ENCODE measurements around the gene TP53AIP1. TPM values are rescaled to one million over a fixed set of nuclear protein-coding genes. Genes with fewer than 3 reads are reported as not detected.
A peak's percentile ranks its signal among the peaks of the same experiment; 100 is the strongest.

The TP53AIP1 gene
- total and polyA plus RNA-seq, 4 donors, result not detected

- ATAC-seq (ENCODE audit: low FRiP score) (no peak), DNase-seq (no peak)
- 81 to 84% methylated on average over 5 of the region's 5 CpGs for WGBS, 2 donors
- Histone ChIP-seq H3K36me3 (ENCODE audit: control insufficient read depth in 1 of 2, insufficient read depth in 2 of 2, low read length in 1 of 2) (no peaks in the 10 kb centered on the region), H3K9me3 (ENCODE audit: control insufficient read depth, low read length) (no peaks in the 10 kb centered on the region), H3K4me3 (ENCODE audit: low read length in 2 of 2) (no peak overlapping the region), H3K4me1 (ENCODE audit: control insufficient read depth in 1 of 2, insufficient read depth in 2 of 2, low read length in 2 of 2) (no peaks in the 10 kb centered on the region), H3K27ac (ENCODE audit: low read depth in 1 of 2, low read length in 2 of 2) (no peak overlapping the region), H3K27me3 (ENCODE audit: control insufficient read depth in 1 of 2, insufficient read depth in 2 of 2, low read length in 1 of 2) (no peaks in the 10 kb centered on the region)
- intact Hi-C loops (cut with DNase I), result no loop called here
These were observed 2.5 kb downstream of the TP53AIP1 start for GRCh38 chr11:128940156-128940555.

DNA sequence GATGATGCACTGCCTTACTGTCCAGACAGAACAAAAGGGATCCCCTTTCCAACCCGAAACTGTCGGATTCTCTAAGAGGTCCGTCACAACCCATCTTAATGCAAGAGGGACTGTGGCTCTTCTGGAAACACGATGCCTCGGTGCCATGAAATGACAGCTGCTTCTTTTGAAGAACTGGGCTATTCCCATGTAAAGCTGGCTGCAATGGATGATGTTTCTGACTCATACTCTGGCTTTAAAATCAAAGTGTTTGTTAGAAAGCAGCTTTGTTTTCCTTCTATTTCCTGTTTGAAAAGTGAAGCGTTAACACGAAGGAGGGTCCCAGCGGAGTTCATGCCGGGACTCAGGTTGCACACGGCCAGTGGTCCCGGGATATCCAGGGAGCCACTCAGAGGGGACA lies 3.1 kb downstream of the TP53AIP1 start:
- H3K27ac ChIP-seq (ENCODE audit: low read depth in 1 of 2, low read length in 2 of 2), result no peak overlapping the region
- ATAC-seq (ENCODE audit: low FRiP score), result no peak

GRCh38 chr11:128938156-128938885 lies 4.3 kb downstream of the TP53AIP1 start:
- Histone ChIP-seq H3K36me3 (ENCODE audit: control insufficient read depth in 1 of 2, insufficient read depth in 2 of 2, low read length in 1 of 2) (no peaks in the 10 kb centered on the region), H3K4me1 (ENCODE audit: control insufficient read depth in 1 of 2, insufficient read depth in 2 of 2, low read length in 2 of 2) (no peaks in the 10 kb centered on the region), H3K27me3 (ENCODE audit: control insufficient read depth in 1 of 2, insufficient read depth in 2 of 2, low read length in 1 of 2) (no peaks in the 10 kb centered on the region), H3K27ac (ENCODE audit: low read depth in 1 of 2, low read length in 2 of 2) (no peak overlapping the region), H3K4me3 (ENCODE audit: low read length in 2 of 2) (no peak overlapping the region), H3K9me3 (ENCODE audit: control insufficient read depth, low read length) (no peaks in the 10 kb centered on the region)
- ATAC-seq (ENCODE audit: low FRiP score) (no peak), DNase-seq (no peak)
- 89 to 93% methylated on average over 16 of the region's 16 CpGs for whole genome bisulfite sequencing, 2 donors
- intact Hi-C loops (cut with DNase I), result no loop called here

More for the DNA sequence above, 3.1 kb downstream of the TP53AIP1 start:
- 85 to 86% methylated on average over 11 of the region's 11 CpGs for WGBS, 2 donors
- Histone ChIP-seq H3K4me3 (ENCODE audit: low read length in 2 of 2) (no peak overlapping the region), H3K4me1 (ENCODE audit: control insufficient read depth in 1 of 2, insufficient read depth in 2 of 2, low read length in 2 of 2) (no peaks in the 10 kb centered on the region), H3K27me3 (ENCODE audit: control insufficient read depth in 1 of 2, insufficient read depth in 2 of 2, low read length in 1 of 2) (no peaks in the 10 kb centered on the region), H3K9me3 (ENCODE audit: control insufficient read depth, low read length) (no peaks in the 10 kb centered on the region), H3K36me3 (ENCODE audit: control insufficient read depth in 1 of 2, insufficient read depth in 2 of 2, low read length in 1 of 2) (no peaks in the 10 kb centered on the region)
- intact Hi-C loops (cut with DNase I), result no loop called here
- no peak for DNase-seq

- no peak for ATAC-seq (ENCODE audit: low FRiP score)
- H3K36me3 ChIP-seq (ENCODE audit: control insufficient read depth in 1 of 2, insufficient read depth in 2 of 2, low read length in 1 of 2), result no peaks in the 10 kb centered on the region
- no peak overlapping the region for H3K27ac ChIP-seq (ENCODE audit: low read depth in 1 of 2, low read length in 2 of 2)
- WGBS, 2 donors, result 92 to 93% methylated on average over 9 of the region's 9 CpGs
- DNase-seq, result no peak
- no peaks in the 10 kb centered on the region for H3K9me3 ChIP-seq (ENCODE audit: control insufficient read depth, low read length)
- no peaks in the 10 kb centered on the region for H3K4me1 ChIP-seq (ENCODE audit: control insufficient read depth in 1 of 2, insufficient read depth in 2 of 2, low read length in 2 of 2)
- intact Hi-C loops (cut with DNase I), result no loop called here
- H3K4me3 ChIP-seq (ENCODE audit: low read length in 2 of 2), result no peak overlapping the region
- no peaks in the 10 kb centered on the region for H3K27me3 ChIP-seq (ENCODE audit: control insufficient read depth in 1 of 2, insufficient read depth in 2 of 2, low read length in 1 of 2)
These were observed 5.2 kb downstream of the TP53AIP1 start for GRCh38 chr11:128937480-128937879.

DNA sequence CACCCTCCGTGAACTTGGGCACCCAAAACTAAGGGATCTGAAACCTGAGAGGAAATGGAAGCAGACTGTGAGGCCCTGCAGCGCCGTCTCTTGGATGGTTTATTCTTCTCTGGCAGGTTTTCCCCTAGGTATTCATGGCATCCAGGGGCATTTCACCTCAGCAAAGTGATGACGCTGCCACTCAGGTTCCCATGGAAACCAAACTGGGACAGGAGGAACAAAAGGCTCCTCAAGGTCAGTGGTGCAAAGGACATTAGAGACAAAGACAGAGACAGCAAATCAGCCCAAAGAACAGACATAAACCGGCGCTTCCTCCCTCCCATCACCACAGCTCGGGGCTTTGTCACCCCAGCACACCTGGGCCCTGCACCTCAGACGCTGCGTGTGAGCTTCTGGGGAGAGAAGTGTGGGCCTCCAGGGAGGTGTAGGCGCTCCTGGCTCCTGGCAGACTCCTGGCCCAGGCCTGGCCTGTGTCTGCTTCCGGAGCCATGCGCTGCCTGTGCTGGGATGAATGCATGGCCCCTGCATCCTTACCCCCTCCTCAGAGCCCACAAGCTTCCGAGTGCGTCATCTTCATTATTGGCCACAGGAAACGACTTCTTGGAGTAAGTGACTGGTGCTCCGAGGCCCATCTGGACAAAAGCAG lies 5.9 kb downstream of the TP53AIP1 start:
- H3K36me3 ChIP-seq (ENCODE audit: control insufficient read depth in 1 of 2, insufficient read depth in 2 of 2, low read length in 1 of 2), result no peaks in the 10 kb centered on the region
- ATAC-seq (ENCODE audit: low FRiP score) (no peak), DNase-seq (no peak)
- intact Hi-C loops (cut with DNase I), result no loop called here
- H3K27ac ChIP-seq (ENCODE audit: low read depth in 1 of 2, low read length in 2 of 2), result no peak overlapping the region
- no peaks in the 10 kb centered on the region for H3K27me3 ChIP-seq (ENCODE audit: control insufficient read depth in 1 of 2, insufficient read depth in 2 of 2, low read length in 1 of 2)
- H3K4me3 ChIP-seq (ENCODE audit: low read length in 2 of 2), result no peak overlapping the region
- 92 to 93% methylated on average over 16 of the region's 16 CpGs for WGBS, 2 donors
- no peaks in the 10 kb centered on the region for H3K4me1 ChIP-seq (ENCODE audit: control insufficient read depth in 1 of 2, insufficient read depth in 2 of 2, low read length in 2 of 2)
- H3K9me3 ChIP-seq (ENCODE audit: control insufficient read depth, low read length), result no peaks in the 10 kb centered on the region

DNA sequence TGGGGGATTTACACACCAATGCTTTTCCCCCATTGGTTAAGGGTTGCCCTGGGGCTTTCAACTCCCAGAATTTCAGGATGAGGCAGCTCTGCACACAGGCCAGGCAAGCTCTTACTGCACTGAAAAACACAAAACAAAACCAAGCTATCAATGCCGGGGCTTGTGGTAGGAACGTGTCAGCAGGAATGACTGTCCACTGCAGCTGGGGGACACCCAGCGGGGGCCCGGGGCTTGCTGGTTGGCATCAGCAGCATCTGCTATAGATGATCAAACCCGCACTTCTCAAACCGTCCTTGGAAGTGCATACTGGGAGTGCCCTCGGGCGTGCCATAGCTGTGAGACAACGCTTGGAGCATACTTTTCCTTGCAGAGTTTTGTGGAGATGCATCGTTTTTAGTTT lies 7.7 kb downstream of the TP53AIP1 start:
- Histone ChIP-seq H3K9me3 (ENCODE audit: control insufficient read depth, low read length) (no peaks in the 10 kb centered on the region), H3K27me3 (ENCODE audit: control insufficient read depth in 1 of 2, insufficient read depth in 2 of 2, low read length in 1 of 2) (no peaks in the 10 kb centered on the region), H3K4me1 (ENCODE audit: control insufficient read depth in 1 of 2, insufficient read depth in 2 of 2, low read length in 2 of 2) (no peaks in the 10 kb centered on the region), H3K36me3 (ENCODE audit: control insufficient read depth in 1 of 2, insufficient read depth in 2 of 2, low read length in 1 of 2) (no peaks in the 10 kb centered on the region), H3K27ac (ENCODE audit: low read depth in 1 of 2, low read length in 2 of 2) (no peak overlapping the region), H3K4me3 (ENCODE audit: low read length in 2 of 2) (no peak overlapping the region)
- intact Hi-C loops (cut with DNase I), result no loop called here
- peak in 1 of 2 donors; percentile 69 for DNase-seq
- WGBS, 2 donors, result 95% methylated on average over 10 of the region's 10 CpGs
- ATAC-seq (ENCODE audit: low FRiP score), result no peak

DNA sequence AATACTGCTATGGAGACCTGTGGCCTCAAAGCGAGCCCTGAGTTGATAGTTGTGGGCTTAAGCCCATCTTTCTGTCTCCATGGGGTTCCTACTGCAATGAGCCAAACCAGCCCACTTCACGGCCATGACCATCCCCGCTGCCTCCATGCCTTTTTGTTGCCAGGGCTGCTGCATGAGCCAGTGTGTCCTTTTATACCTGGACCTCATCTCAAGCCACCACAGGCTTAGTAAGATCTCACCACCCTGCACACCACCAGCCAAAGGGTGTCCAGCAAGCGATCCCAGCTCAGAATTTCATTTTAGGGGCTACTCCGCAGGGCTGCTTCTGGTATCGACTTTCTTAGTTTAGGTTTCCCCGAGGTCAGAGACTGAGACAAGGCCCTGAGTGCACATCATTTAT lies 8.3 kb downstream of the TP53AIP1 start:
- no peak overlapping the region for H3K4me3 ChIP-seq (ENCODE audit: low read length in 2 of 2)
- intact Hi-C loops (cut with DNase I), result no loop called here
- no peaks in the 10 kb centered on the region for H3K4me1 ChIP-seq (ENCODE audit: control insufficient read depth in 1 of 2, insufficient read depth in 2 of 2, low read length in 2 of 2)
- no peaks in the 10 kb centered on the region for H3K36me3 ChIP-seq (ENCODE audit: control insufficient read depth in 1 of 2, insufficient read depth in 2 of 2, low read length in 1 of 2)
- H3K27ac ChIP-seq (ENCODE audit: low read depth in 1 of 2, low read length in 2 of 2), result no peak overlapping the region
- WGBS, 2 donors, result 93 to 94% methylated on average over 7 of the region's 7 CpGs
- H3K9me3 ChIP-seq (ENCODE audit: control insufficient read depth, low read length), result no peaks in the 10 kb centered on the region
- H3K27me3 ChIP-seq (ENCODE audit: control insufficient read depth in 1 of 2, insufficient read depth in 2 of 2, low read length in 1 of 2), result no peaks in the 10 kb centered on the region
- ATAC-seq (ENCODE audit: low FRiP score), result no peak
- no peak for DNase-seq

DNA sequence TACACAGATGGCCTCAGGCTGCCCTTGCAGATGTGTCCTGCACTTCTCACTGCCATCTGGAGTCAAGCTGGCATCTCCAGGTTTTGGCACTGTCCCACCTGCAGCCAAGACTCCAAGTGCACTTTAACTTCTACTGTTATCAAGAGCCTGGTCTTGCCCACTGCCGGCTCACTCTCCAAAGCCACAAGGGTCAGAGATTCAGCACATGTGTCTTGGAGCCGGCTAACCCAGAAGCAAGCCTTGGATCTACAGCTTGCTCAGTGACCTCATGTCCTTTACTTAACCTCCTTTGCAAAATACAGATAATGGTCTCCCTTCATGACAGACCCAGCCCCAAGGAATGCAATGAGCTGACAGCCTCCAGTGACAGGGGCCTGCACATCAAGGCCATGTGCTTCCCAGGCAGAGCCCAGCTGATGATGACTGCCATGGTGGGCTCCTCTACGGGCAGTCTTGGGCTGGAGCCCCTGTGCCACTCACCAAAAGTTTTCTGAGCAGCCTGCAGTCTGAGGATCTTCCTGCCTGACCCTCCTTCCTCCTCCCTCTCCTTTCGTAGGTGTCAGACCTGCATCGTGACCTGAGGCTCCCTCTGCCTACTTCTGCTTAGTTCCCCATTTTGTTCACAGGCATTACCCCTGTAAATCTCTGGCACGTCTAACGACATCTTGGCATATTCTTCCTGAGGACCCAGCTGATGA lies 9.0 kb downstream of the TP53AIP1 start:
- 89 to 90% methylated on average over 7 of the region's 7 CpGs for WGBS, 2 donors
- Histone ChIP-seq H3K9me3 (ENCODE audit: control insufficient read depth, low read length) (no peaks in the 10 kb centered on the region), H3K4me3 (ENCODE audit: low read length in 2 of 2) (no peak overlapping the region), H3K4me1 (ENCODE audit: control insufficient read depth in 1 of 2, insufficient read depth in 2 of 2, low read length in 2 of 2) (no peaks in the 10 kb centered on the region), H3K27ac (ENCODE audit: low read depth in 1 of 2, low read length in 2 of 2) (no peak overlapping the region), H3K27me3 (ENCODE audit: control insufficient read depth in 1 of 2, insufficient read depth in 2 of 2, low read length in 1 of 2) (no peaks in the 10 kb centered on the region), H3K36me3 (ENCODE audit: control insufficient read depth in 1 of 2, insufficient read depth in 2 of 2, low read length in 1 of 2) (no peaks in the 10 kb centered on the region)
- intact Hi-C loops (cut with DNase I), result no loop called here
- ATAC-seq (ENCODE audit: low FRiP score), result no peak
- no peak for DNase-seq

DNA sequence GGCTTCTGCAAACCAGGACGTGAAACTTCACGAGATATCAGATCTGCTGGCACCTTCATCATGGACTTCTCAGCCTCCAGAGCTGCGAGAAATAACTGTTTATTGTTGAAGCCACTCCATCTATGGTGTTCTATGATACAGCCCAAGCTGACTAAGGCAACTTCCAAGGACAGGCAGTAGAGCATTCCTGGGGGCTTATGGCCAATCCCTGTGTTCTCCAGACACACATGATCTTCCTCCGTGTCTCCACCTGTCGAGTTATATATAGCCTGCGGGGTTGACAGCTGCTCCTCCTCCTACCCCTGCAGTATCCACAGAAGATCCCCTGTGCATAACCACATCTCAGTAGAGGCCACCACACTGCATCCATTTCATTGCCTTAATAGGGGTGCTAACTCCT lies 11.0 kb downstream of the TP53AIP1 start:
- H3K4me3 ChIP-seq (ENCODE audit: low read length in 2 of 2), result no peak overlapping the region
- ATAC-seq (ENCODE audit: low FRiP score) (no peak), DNase-seq (no peak)
- no peaks in the 10 kb centered on the region for H3K9me3 ChIP-seq (ENCODE audit: control insufficient read depth, low read length)
- no peak overlapping the region for H3K27ac ChIP-seq (ENCODE audit: low read depth in 1 of 2, low read length in 2 of 2)
- H3K36me3 ChIP-seq (ENCODE audit: control insufficient read depth in 1 of 2, insufficient read depth in 2 of 2, low read length in 1 of 2), result no peaks in the 10 kb centered on the region
- H3K4me1 ChIP-seq (ENCODE audit: control insufficient read depth in 1 of 2, insufficient read depth in 2 of 2, low read length in 2 of 2), result no peaks in the 10 kb centered on the region
- 78 to 87% methylated on average over 6 of the region's 6 CpGs for WGBS, 2 donors
- intact Hi-C loops (cut with DNase I), result no loop called here
- H3K27me3 ChIP-seq (ENCODE audit: control insufficient read depth in 1 of 2, insufficient read depth in 2 of 2, low read length in 1 of 2), result no peaks in the 10 kb centered on the region

Data from aorta (tissue), 5 donors.